Esophagus squamous epithelium (tissue), 4 donors: Measurements from ENCODE around the gene DDX51.

Source experiments
- CTCF ChIP-seq, 6 experiments: fragments of 450-650 bp in 4 of 6; fragments of 200-600 bp in 2 of 6; sonication (generic) in 2 of 6; IDR thresholded peaks; one replicate each; pipeline ENCODE4 v1.5.1; 2016 to 2019; ENCODE audit warnings: antibody characterized with exemption in 6 of 6, mild to moderate bottlenecking in 4 of 6, moderate library complexity in 4 of 6
- POLR2A ChIP-seq, 4 donors: fragments of 450-650 bp; IDR thresholded peaks; one replicate each; pipeline ENCODE4 v1.6.1; 2017; ENCODE audit warnings: antibody characterized with exemption in 4 of 4, mild to moderate bottlenecking in 4 of 4, moderate library complexity in 3 of 4

- TF ChIP-seq CTCF (IDR thresholded peaks at IDR 0.05) (no peak), POLR2A (IDR thresholded peaks at IDR 0.05) (no peak)
Measured at GRCh38 chr12:132102297-132102696, 41.8 kb downstream of the DDX51 start.
